HG03139 (cell line): Measurements from ENCODE around the gene TIMM10B.
"Not testable (repeated sequence)": the region's sequence is repeated elsewhere in the genome, so short reads cannot be mapped to it uniquely, and the experiment has no call there.

ENCODE experiments used
- ATAC-seq: cut with Tn5 transposase; IDR thresholded peaks from one replicate; pipeline ENCODE4 v1.9.1; 2021; ENCODE audit not compliant: unreplicated experiment

TIMM10B gene

DNA sequence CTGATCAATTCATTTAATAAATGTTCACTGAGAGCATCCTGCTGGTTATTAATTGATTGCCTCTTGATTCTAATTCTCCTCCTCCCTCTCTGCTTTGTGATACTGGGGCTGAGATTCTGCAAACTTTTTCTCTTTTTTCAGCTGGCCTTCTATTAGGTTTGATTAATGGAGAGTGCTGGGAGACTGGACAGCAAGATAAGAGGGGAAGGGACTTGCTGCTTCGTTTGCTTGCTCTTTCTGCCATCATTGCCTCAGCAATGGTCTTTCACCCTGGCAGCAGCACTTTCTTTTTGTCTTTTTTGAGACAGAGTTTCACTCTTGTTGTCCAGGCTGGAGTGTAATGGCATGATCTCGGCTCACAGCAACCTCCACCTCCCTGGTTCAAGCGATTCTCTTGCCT is 22.9 kb downstream of the TIMM10B start:
- no peak for ATAC-seq

DNA sequence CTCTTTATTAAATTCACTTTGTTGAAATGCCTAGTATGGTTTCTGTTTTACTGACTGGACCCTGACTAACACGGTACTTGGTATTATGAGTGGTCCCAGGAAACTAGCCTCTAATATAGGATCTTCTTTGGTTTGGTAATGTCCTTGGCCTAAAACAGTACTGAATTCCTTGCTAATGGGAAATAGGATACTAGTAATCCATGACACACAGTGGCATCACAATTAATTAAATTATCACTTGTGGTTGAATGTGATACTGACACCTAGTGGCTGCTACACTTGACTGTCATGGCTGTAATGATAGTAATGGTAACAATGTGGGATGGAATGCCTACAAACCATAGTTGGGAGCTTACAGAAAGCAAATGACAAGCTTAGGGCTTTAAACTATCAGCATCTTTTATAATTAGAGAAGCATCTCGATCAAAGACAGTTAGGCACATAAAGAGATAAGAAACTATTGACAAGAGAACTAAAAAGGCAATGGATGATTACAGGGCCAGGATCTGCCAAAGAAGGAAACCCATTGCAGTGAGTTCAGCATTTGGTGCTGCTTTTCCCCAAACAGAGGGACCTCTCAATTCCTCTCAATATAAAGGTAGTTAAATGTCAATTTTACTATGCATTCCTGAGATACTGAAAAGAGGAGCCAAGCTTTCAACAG is 24.4 kb downstream of the TIMM10B start:
- ATAC-seq: no peak

DNA sequence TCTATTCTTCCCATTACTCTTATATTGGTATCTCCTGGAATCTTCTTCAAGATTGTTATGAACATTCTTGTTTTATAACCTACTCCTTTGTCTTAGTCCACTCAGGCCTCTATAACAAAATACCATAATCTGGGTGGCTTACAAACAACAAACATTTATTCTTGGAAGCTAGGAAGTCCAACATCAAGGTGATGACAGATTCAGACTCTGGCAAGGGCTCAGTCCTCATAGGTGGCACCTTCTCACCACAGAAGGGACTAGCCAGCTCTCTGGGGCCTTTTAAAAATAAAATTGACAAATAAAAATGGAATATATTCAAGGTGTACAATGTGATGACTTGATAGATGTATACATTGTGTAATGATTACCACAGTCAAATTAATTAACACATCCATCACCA is 35.6 kb downstream of the TIMM10B start:
- ATAC-seq: no peak

DNA sequence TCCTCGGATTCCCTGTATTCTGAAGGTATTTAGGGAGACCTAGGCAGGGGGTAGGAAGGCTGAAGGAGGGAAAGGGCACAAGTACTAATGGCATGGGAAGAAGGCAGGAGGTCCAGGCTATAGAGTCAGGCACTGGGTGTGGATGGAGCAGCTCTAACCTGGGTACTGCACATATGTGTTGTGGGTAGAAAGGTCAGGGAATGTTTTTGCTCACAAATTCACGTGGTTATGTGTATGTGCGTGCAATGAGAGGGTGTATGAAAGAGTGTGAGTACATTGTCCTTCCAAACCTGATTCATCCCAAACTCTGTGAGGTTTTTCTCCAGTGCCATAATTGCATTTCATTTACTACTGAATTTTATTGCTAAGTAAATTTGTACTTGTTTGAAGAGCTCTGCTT is 39.0 kb downstream of the TIMM10B start:
- ATAC-seq: no peak

DNA sequence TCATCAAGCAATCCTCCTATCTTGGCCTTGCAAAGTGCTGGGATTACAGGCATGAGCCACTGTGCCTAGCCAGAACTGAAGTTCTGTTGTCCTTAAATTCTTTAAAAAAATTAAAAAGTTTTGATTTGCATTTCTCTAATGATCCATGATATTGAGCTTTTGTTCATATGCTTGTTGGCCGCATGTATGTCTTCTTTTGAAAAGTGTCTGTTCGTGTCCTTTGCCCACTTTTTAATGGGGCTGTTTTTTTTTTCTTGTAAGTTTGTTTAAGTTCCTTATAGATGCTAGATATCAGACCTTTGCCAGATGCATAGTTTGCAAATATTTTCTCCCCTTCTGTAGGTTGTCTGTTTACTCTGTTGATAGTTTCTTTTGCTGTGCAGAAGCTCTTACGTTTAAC is 40.6 kb downstream of the TIMM10B start:
- not testable (repeated sequence) for ATAC-seq

DNA sequence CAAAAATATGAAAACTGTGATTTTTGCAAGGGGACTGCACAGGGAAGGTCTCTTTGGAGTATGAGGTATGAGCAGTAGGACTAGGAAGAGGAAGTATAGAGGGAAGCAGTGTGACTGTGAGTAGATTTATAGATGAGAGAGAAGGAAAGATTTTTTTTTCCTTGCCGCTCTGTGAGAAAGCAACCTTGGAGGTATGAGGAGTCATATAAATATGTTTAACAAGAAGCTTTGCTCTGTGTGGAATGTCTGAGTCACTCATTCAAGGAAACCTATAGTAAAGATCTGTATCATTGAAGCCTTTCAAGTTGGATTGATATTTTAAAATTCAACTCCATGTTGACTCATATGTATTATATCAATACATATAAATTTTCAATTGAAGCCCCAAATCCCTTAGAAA is 42.0 kb downstream of the TIMM10B start:
- no peak for ATAC-seq

DNA sequence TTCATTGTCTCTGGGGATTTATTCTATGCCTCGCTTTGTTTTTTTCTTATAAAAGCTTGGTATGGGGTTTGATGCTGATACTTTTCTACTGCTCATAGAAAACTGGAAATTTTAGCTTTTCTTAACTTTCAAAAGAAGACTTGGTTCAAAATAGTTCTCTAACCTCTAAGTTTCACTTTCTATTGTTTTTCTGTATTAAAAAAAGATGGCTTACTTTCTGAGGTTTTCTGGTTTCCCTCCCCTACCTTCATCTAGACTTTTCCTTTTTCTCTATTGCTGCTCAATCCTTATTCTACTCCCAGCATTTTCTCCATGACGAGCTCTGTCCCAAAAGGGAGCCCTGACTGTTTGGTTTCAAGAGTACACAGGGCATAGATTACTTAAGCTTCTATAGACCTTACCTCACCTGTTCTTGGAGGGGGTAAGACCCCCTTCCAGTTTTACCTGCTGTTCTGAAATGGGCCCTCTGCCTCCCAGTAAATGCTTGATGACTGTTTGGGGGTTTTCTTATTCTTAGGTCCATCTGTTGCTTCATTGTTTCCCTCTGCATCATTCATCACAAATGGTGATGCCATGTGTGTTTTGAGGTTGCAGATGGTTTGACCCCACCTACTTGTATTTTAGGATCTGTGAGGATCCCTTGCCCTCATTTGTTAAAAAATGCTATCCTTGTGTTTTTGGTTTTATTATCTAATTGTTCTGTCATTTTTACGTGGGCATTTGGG is 45.3 kb downstream of the TIMM10B start:
- no peak for ATAC-seq

DNA sequence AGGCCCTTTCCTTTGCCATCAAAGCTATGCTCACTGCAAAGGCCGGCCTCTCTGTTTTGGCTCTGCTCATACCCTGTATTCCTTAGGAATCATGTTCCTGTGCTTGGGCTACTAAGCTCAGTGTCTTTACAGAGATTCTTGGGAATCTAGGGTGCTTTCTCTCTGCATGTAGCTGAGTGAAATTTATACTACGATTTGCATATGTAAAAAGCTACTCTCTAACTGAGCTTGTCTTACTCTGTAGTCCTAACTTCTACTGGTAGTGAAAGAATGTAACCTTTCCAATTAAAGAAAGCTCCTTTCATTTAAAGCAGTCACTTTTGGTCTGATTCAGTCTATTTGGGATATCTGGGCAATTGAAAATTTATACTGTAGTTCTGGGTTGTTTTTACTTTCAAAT is 48.0 kb downstream of the TIMM10B start:
- ATAC-seq: no peak

DNA sequence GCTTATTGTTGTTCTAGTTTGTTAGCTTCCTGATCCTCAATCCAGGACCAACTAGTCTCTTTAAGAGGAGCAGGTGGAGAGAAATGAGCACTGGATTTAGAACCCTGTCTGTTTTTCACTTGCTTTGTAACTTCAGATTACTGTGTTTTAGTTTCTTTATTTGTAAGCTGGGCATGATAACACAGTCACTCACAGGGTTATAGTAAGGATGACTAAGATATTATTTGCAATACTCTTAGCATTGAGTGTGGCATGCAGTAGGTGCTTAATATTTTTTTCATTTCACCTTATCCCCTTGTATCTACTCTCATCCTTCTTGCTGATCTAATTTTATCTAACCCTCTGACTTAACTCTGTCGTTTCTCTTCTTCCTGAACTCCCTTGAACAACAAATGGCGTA is 49.5 kb downstream of the TIMM10B start:
- ATAC-seq: no peak

DNA sequence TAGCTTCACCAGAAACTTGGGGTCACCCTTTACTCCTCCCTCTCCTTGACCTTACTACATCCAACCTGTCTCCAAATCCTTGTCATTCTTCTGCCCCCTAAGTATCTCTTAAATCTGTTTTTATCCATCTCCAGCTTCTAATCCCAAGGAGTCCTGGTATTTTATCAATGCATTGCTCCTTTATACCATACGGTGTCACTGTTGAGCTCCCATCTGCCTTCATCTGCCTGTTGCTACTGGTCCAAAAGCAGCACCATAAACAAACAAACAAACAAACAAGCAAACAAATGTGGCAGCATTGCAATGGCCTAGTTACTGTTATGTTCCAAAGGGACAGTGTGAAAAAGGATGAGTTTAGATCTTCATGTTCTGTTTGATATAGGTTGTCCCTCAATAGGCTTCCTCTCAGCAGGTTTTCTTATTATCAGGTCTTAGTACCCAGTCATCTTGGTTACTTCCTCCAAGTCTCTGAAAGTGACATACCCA is 50.0 kb downstream of the TIMM10B start:
- ATAC-seq: no peak
